Activated T-cell treated with anti-CD3 and anti-CD28 coated beads, Interleukin-2, amount 50 U/mL, for 1 hour (primary cell): Measurements from ENCODE around the gene GSDME.
A peak's percentile ranks its signal among the peaks of the same experiment; 100 is the strongest.

Experiments
- DNase-seq: peaks from one replicate; pipeline ENCODE4 v3.0.0-alpha.2; 2020

GSDME gene

GRCh38 chr7:24769014-24769830, 12.0 kb upstream of the GSDME start:
- DNase-seq: no peak

- DNase-seq: no peak
These were observed 10.8 kb upstream of the GSDME start for GRCh38 chr7:24767878-24768569.

- no peak for DNase-seq
These were observed 7.9 kb upstream of the GSDME start for GRCh38 chr7:24764972-24765744.

- DNase-seq: no peak
These were observed 6.7 kb upstream of the GSDME start for GRCh38 chr7:24764011-24764410.

DNA sequence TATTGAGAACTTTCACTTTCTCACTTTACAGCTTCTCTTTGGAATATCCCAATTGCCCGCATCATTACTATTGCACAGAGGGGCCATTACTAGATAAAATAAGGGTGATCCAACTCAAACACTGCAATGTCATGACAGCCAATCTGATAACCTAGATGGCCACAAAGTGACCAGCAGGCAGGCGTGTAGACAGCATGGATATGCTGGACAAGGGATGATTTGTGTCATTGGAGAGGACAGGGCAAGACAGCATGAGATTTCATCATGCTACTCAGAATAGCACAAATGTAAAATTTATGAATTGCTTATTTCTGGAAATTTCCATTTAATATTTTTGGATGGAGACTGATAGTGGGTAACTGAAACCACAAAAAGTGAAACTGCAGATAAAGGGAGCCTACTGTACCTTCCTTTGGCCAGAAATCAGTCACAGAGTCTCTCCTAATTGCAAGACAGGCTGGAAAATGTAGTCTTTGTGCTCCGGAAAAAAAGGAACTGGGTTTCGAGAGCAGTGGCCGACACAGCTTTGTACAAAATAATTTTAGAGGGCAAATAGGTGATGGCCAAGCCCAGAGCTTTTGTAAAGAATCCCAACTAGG, 6.1 kb upstream of the GSDME start:
- no peak for DNase-seq

DNA sequence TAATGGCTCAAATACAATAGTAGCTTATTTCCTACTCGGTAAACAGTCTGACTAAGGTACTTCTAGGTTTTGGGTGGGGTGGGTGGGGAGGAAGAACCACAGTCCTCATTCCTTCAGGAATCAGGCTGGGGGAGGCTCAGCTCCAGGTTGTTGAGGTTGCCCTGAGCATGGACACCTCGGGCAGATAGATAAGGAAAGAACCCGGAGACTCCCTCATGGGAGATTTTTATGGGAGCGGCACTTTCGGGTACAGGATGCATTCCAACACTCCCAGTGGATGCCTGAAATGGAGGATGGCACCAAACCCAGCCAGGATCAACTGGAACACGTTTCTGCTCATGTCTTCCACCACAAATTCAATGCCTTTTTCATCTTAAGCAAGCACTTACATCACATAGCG, 5.5 kb upstream of the GSDME start:
- DNase-seq: no peak

- DNase-seq: no peak
These were observed 3.7 kb upstream of the GSDME start for GRCh38 chr7:24760968-24761367.

DNA sequence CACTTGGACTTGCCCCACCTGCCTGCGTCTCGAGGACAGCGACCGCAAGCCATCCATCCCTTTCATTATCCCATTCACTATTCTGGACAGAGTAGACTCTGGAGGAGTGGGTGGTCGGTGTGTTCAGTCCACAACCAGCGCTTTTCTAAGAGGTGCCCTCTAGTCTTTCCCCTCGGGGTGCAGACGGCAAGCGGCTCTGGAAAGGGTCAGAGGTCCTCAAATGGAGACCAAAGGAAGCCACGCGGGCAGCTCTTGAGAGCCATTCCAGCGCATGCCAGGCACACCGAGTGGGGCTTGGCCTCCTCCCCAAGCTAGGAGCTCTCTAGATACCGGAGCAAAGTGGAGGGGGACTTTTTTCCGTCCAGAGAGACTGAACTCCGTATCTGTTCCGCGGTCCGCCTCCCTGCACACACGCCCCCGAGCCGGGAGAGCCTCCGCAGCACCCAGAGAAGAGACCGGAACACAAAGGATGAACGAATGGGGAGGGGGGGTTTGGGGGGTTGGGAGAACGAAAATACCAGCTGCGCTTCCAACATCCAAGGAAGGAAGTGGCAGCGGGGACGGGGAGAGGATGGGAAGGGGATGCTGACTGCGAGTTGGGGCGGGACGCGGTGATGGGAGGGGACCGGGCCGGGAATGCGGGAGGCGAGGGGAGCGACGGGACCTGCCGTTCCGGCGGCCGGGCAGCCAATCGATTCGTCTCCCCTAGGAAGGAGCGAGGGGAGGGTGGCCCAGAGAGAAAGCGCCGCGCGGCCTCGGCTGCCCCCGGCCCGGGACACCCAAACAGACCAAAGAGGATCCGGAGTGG, 515 bp downstream of the GSDME start:
- peak; percentile 39 for DNase-seq

- DNase-seq: no peak
These were observed 1.5 kb downstream of the GSDME start for GRCh38 chr7:24755541-24756407.

DNA sequence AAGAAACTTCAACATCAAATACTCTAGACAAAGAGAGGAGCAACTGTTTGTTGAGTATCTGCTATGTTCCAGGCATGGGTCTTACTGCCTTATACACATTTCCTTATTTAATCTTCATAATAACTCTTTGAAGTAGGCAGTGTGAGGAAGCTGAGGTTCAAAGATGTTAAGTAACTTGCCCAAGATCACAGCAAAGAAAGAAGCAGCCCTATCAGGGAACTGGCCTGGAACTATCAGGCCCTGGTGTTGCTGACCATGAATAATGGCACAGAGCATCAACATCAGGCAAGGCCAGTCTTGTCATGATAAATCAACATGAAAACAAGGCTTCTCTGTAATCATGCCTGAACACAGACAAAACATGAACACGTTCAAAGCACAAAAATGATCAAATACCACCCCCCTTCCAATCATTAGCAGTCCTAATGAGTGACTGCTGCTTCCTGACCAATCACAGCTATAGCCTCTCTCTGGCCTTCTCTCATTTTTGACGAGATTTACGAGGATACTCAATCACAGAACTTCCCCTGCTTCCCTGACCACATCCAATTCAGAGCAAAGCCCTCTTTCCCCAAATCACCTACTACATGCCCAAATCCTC, 2.3 kb downstream of the GSDME start:
- DNase-seq: no peak

DNA sequence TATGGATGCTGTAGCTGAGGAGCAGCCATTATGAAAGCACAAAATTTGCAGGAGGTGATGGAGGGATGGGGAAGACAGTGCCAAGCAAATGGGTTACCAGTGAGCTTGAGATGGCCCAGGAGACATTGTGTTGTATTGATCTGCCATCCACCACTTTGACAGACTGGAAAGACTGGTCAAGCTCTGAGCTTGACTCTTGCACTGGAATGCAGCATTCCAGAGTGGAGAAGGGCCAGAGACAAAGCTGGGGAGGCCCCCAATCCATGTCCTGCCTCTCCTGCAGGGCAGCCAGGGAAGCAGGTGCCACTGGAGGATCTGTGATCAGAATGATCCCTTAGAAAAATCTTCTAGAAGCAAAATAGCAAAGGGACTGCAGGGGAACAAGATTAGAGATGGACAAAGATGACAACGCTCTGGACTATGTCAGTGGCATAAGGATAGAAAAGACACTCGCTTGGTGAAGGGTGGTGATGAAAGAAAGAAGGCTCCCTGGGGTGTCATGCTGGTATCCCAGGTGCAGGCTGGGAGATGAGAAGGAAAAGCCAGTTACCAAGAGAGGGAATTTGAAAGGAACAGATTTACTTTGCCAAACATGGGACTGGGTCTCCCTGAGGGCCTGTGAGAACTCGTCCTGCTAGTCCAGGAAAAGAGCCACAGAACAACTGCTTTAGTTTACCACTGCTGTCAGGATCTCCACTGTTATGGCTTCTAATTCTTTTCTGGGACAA, 5.0 kb downstream of the GSDME start:
- no peak for DNase-seq

DNA sequence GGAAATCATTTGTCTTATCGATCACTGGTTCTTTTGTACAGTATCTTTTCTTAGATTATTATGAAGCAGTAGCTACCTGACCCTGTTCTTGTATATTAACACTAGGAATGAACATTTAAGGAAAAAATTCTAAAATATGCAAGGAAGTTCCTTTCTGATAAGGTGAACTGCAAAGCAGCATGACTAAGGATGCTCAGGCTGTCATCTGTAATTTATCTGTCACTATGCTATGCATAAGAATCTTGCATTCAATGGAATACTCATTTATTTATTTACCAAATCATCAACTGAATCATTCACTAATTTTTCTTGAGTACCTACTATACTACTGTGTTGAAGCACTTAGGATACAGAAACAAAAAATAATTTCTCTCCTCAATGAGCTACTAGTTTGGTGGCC, 5.8 kb downstream of the GSDME start:
- DNase-seq: no peak

- no peak for DNase-seq
These were observed 6.7 kb downstream of the GSDME start for GRCh38 chr7:24750441-24751055.

- no peak for DNase-seq
These were observed 8.7 kb downstream of the GSDME start for GRCh38 chr7:24748521-24748920.

- no peak for DNase-seq
These were observed 11.9 kb downstream of the GSDME start for GRCh38 chr7:24745355-24745754.

DNA sequence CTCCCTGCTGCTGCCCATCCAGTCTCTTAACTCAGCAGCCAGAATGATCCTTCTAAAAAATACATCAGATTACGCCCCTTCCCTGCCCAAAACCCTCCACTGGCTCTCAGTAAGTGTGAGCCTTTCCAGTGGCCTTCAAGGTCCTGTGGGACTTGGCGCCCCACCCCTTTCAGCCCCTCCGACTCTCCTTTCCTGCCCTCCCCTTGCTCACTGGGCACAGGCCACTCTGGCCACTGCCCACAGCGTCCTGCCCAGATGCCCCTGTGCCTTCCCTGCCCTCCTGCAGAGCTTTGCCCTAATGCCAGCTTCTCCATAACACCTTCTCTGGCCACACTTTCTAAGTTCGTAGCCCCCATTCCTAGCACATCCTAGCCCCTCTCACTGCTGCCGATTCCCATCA, 13.8 kb downstream of the GSDME start:
- DNase-seq: no peak

GRCh38 chr7:24742506-24743162, 14.6 kb downstream of the GSDME start:
- no peak for DNase-seq

GRCh38 chr7:24741679-24742505, 15.4 kb downstream of the GSDME start:
- DNase-seq: no peak
